ENCODE data around the gene UXS1. TPM values are rescaled to one million over a fixed set of nuclear protein-coding genes. Genes with fewer than 3 reads are reported as not detected.

UXS1 gene
- total RNA-seq, 1 experiment from 2014 or later, result 31.2 TPM

- TF ChIP-seq CTCF (IDR thresholded peaks at IDR 0.05; ENCODE audit: unreplicated experiment), result no peak
- H3K36me3 Mint-ChIP-seq (ENCODE audit: insufficient read depth, unreplicated experiment), result no peaks in the 10 kb centered on the region
- H3K4me3 Mint-ChIP-seq (ENCODE audit: unreplicated experiment), result no peak overlapping the region
- H3K27ac Mint-ChIP-seq (ENCODE audit: low read depth, unreplicated experiment), result no peak overlapping the region
- CTCF ChIA-PET, result no interaction called here
- no TSS peak for BruUV-seq (replicated peaks)
- no peak for DNase-seq (ENCODE audit: unreplicated experiment)
- no peaks in the 10 kb centered on the region for H3K9me3 Mint-ChIP-seq (ENCODE audit: unreplicated experiment)
- intact Hi-C loops (cut with micrococcal nuclease), result no loop called here
- no peaks in the 10 kb centered on the region for H3K27me3 Mint-ChIP-seq (ENCODE audit: insufficient read depth, unreplicated experiment)
- POLR2A ChIA-PET, result no interaction called here
- peaks cover 25% of the 10 kb centered on the region for H3K4me1 Mint-ChIP-seq (ENCODE audit: insufficient read depth, unreplicated experiment)
Measured at GRCh38 chr2:106058469-106059137, 135.5 kb downstream of the UXS1 start.

GRCh38 chr2:106057206-106057605, 136.9 kb downstream of the UXS1 start:
- Mint-ChIP-seq H3K4me3 (ENCODE audit: unreplicated experiment) (no peak overlapping the region), H3K4me1 (ENCODE audit: insufficient read depth, unreplicated experiment) (peaks cover 32% of the 10 kb centered on the region), H3K27ac (ENCODE audit: low read depth, unreplicated experiment) (no peak overlapping the region), H3K36me3 (ENCODE audit: insufficient read depth, unreplicated experiment) (no peaks in the 10 kb centered on the region), H3K9me3 (ENCODE audit: unreplicated experiment) (no peaks in the 10 kb centered on the region), H3K27me3 (ENCODE audit: insufficient read depth, unreplicated experiment) (no peaks in the 10 kb centered on the region)
- POLR2A ChIA-PET, result no interaction called here
- intact Hi-C loops (cut with micrococcal nuclease), result no loop called here
- TF ChIP-seq CTCF (IDR thresholded peaks at IDR 0.05; ENCODE audit: unreplicated experiment), result no peak
- DNase-seq (ENCODE audit: unreplicated experiment), result peak; percentile 29
- CTCF ChIA-PET, result interaction anchor here (0.6 kb wide), 2 partner anchors 10 to 29 kb away, joined by 3 to 5 read pairs; no protein-coding TSS in a partner anchor
- no TSS peak for BruUV-seq (replicated peaks)

- Mint-ChIP-seq H3K9me3 (ENCODE audit: unreplicated experiment) (no peaks in the 10 kb centered on the region), H3K4me3 (ENCODE audit: unreplicated experiment) (no peak overlapping the region), H3K4me1 (ENCODE audit: insufficient read depth, unreplicated experiment) (peaks cover 35% of the 10 kb centered on the region), H3K36me3 (ENCODE audit: insufficient read depth, unreplicated experiment) (no peaks in the 10 kb centered on the region), H3K27me3 (ENCODE audit: insufficient read depth, unreplicated experiment) (no peaks in the 10 kb centered on the region), H3K27ac (ENCODE audit: low read depth, unreplicated experiment) (no peak overlapping the region)
- BruUV-seq (replicated peaks), result no TSS peak
- POLR2A ChIA-PET, result no interaction called here
- no peak for TF ChIP-seq CTCF (IDR thresholded peaks at IDR 0.05; ENCODE audit: unreplicated experiment)
- CTCF ChIA-PET, result no interaction called here
- intact Hi-C loops (cut with micrococcal nuclease), result no loop called here
- no peak for DNase-seq (ENCODE audit: unreplicated experiment)
Measured at GRCh38 chr2:106054880-106055655, 139.0 kb downstream of the UXS1 start.

GRCh38 chr2:106054321-106054720, 139.8 kb downstream of the UXS1 start:
- BruUV-seq (replicated peaks), result no TSS peak
- Mint-ChIP-seq H3K27me3 (ENCODE audit: insufficient read depth, unreplicated experiment) (no peaks in the 10 kb centered on the region), H3K36me3 (ENCODE audit: insufficient read depth, unreplicated experiment) (no peaks in the 10 kb centered on the region), H3K4me3 (ENCODE audit: unreplicated experiment) (no peak overlapping the region), H3K4me1 (ENCODE audit: insufficient read depth, unreplicated experiment) (peaks cover 35% of the 10 kb centered on the region), H3K9me3 (ENCODE audit: unreplicated experiment) (no peaks in the 10 kb centered on the region), H3K27ac (ENCODE audit: low read depth, unreplicated experiment) (no peak overlapping the region)
- TF ChIP-seq CTCF (IDR thresholded peaks at IDR 0.05; ENCODE audit: unreplicated experiment), result no peak
- CTCF ChIA-PET, result no interaction called here
- intact Hi-C loops (cut with micrococcal nuclease), result no loop called here
- POLR2A ChIA-PET, result no interaction called here
- DNase-seq (ENCODE audit: unreplicated experiment), result no peak

All from MCF 10A (cell line).